Heart left ventricle (tissue), 16 donors: ENCODE measurements around the gene VWA8. TPM values are rescaled to one million over a fixed set of nuclear protein-coding genes. Genes with fewer than 3 reads are reported as not detected.
"Not testable (repeated sequence)": the region's sequence is repeated elsewhere in the genome, so short reads cannot be mapped to it uniquely, and the experiment has no call there.

ENCODE experiments used
- ATAC-seq, 4 donors: fragments of 200-7000 bp; cut with Tn5 transposase; one replicate each; pipeline ENCODE4 v1.9.1; 2020 to 2022; ENCODE audit warnings: moderate library complexity in 4 of 4, mild to moderate bottlenecking in 3 of 4, moderate number of reproducible peaks in 1 of 4
- DNase-seq, 5 donors: peaks; one replicate each; pipeline ENCODE4 v3.0.0-alpha.2; 2020
- H3K27ac ChIP-seq, 12 donors: fragments of 200-600 bp; sonication (generic) in 4 of 12; one replicate each; pipeline versions ENCODE4 v1.5.0 to v1.8.0; 2016 to 2022; ENCODE audit warnings: mild to moderate bottlenecking in 2 of 12
- H3K27me3 ChIP-seq, 9 donors: fragments of 200-600 bp; sonication (generic) in 2 of 9; one replicate each; pipeline versions ENCODE4 v1.5.1 to v1.8.0; 2016 to 2022; ENCODE audit warnings: mild to moderate bottlenecking in 3 of 9
- H3K36me3 ChIP-seq, 9 donors: fragments of 200-600 bp; sonication (generic) in 2 of 9; one replicate each; pipeline versions ENCODE4 v1.5.0 to v1.8.0; 2018 to 2022; ENCODE audit warnings: mild to moderate bottlenecking in 2 of 9
- H3K4me1 ChIP-seq, 12 donors: fragments of 200-600 bp; sonication (generic) in 4 of 12; one replicate each; pipeline versions ENCODE4 v1.5.0 to v1.8.0; 2016 to 2022; ENCODE audit warnings: mild to moderate bottlenecking in 3 of 12
- H3K4me3 ChIP-seq, 12 donors: fragments of 200-600 bp; sonication (generic) in 4 of 12; one replicate each; pipeline versions ENCODE4 v1.5.0 to v1.8.0; 2017 to 2022; ENCODE audit warnings: mild to moderate bottlenecking in 9 of 12, moderate library complexity in 4 of 12
- H3K9me3 ChIP-seq, 12 donors: fragments of 200-600 bp; sonication (generic) in 4 of 12; one replicate each; pipeline versions ENCODE4 v1.5.0 to v1.8.0; 2016 to 2022; ENCODE audit warnings: mild to moderate bottlenecking in 1 of 12
- CTCF ChIP-seq, 12 donors: fragments of 200-600 bp; sonication (generic) in 4 of 12; IDR thresholded peaks; one replicate each; pipeline versions ENCODE4 v1.5.0 to v1.8.0; 2018 to 2022; ENCODE audit warnings: antibody characterized with exemption in 12 of 12, mild to moderate bottlenecking in 5 of 12
- POLR2A ChIP-seq, 2 donors: fragments of 450-650 bp; IDR thresholded peaks; one replicate each; pipeline ENCODE4 v1.6.1; 2017; ENCODE audit warnings: antibody characterized with exemption in 2 of 2, mild to moderate bottlenecking in 2 of 2, moderate library complexity in 2 of 2
- WGBS, 4 donors: extraction: QIAGEN DNeasy Blood & Tissue Kit in 2 of 4; methylation state at CpG; one replicate each; pipeline versions ENCODE4 v1.1.5 to v1.1.7; 2013 to 2018; 5-methylcytosine and 5-hydroxymethylcytosine counted together
- intact Hi-C, 10 donors: fragments of 100-400 bp; cut with DNase I; formaldehyde crosslinking; loops; one replicate each; pipeline versions ENCODE4 v1.11.1 to v1.14.2; 2022
- polyA plus RNA-seq, 2 donors: library from polyadenylated mRNA; stranded (reverse); fragments of 200-250 nt; gene quantifications; one replicate each; pipeline ENCODE4 v1.2.3, GENCODE V29; 2013
- total RNA-seq, 9 donors: library from RNA; depleted of rRNA in 2 of 9; stranded (reverse); fragments of >200 nt in 2 of 9; fragmentation: NEBNext Ultra II Directional in 3 of 9; extraction: Animal tissue kit (Norgen Biotek cat#: 25700) in 3 of 9; gene quantifications; one replicate each; pipeline versions ENCODE4 v1.1.0 to v1.2.4, GENCODE V29; 2016 to 2023
- donor health status: ischemic (EF 13 %, LVEDD 7.1; RV severe dilation, severe dysfunction).
- donor health status: healthy with polysubstance abuse.
- donor health status: DM: no; HTN: yes; CAD: no.
- donor health status: DM: no; HTN: no; CAD: no.
- donor health status: ischemic (EF 25% LVEDD 6.9; RV normal size, moderate dysfunction).
- donor health status: ischemic (EF 25% LVEDD 5.7; RV mildly dilated, moderate dysfunction).
- donor health status: healthy.
- donor health status: DM: yes; HTN: yes; CAD: no.
- donor health status: ischemic (EF 35%, LVEDD 5.7; RV mildly dilated, moderate dysfunction).
- donor health status: nonischemic (EF 11% LVEDD 7.7; RV severe dilation, severe dysfunction).
- donor health status: DM: yes; HTN: yes; CAD: no.
- donor health status: PGD.
- donor health status: ischemic (EF 29% LVEDD 5.4; RV normal size, mild dysfunction).
- donor health status: nonischemic (EF 23%, LVEDD 6.1; RV moderate dilation, normal function).

The VWA8 gene
- total and polyA plus RNA-seq, 11 donors = 12.1 to 64.1 (median 41.8) TPM

- peak overlapping the region in 1 of 12 donors; percentile 11 for H3K27ac ChIP-seq
- TF ChIP-seq CTCF (IDR thresholded peaks at IDR 0.05) = no peak
- no peak for TF ChIP-seq POLR2A (IDR thresholded peaks at IDR 0.05)
- WGBS, 4 donors = 84 to 100% (median 94%) methylated on average over 3 to 10 of the region's 10 CpGs
- no peaks in the 10 kb centered on the region for H3K9me3 ChIP-seq
- intact Hi-C loops = loop anchor here in 1 of 10 donors (10.0 kb wide), 1 partner anchor 77 kb away; no protein-coding TSS in a partner anchor
- no peaks in the 10 kb centered on the region for H3K36me3 ChIP-seq
- no peak overlapping the region for H3K4me3 ChIP-seq
- no peaks in the 10 kb centered on the region for H3K27me3 ChIP-seq
- no peak for DNase-seq
- peaks cover 0 to 15% (median 6%) of the 10 kb centered on the region in 12 donors for H3K4me1 ChIP-seq
- no peak for ATAC-seq
These were observed 418.6 kb downstream of the VWA8 start for GRCh38 chr13:41542281-41542680.

GRCh38 chr13:41541142-41541938 lies 419.6 kb downstream of the VWA8 start:
- H3K4me3 ChIP-seq = no peak overlapping the region
- ATAC-seq (peak in 1 of 4 donors; percentile 36), DNase-seq (no peak)
- WGBS, 4 donors = 65 to 73% (median 69%) methylated on average over 9 of the region's 9 CpGs
- intact Hi-C loops = loop anchor here in 1 of 10 donors (10.0 kb wide), 1 partner anchor 77 kb away; no protein-coding TSS in a partner anchor
- H3K27me3 ChIP-seq = no peaks in the 10 kb centered on the region
- peaks cover 0 to 6% (median 0%) of the 10 kb centered on the region in 12 donors for H3K4me1 ChIP-seq
- no peak overlapping the region for H3K27ac ChIP-seq
- TF ChIP-seq POLR2A (IDR thresholded peaks at IDR 0.05) (no peak), CTCF (IDR thresholded peaks at IDR 0.05) (no peak)
- H3K36me3 ChIP-seq = no peaks in the 10 kb centered on the region
- no peaks in the 10 kb centered on the region for H3K9me3 ChIP-seq

- not testable (repeated sequence) for H3K27me3 ChIP-seq, H3K27ac ChIP-seq, H3K9me3 ChIP-seq, H3K4me3 ChIP-seq, ATAC-seq, H3K4me1 ChIP-seq, H3K36me3 ChIP-seq, DNase-seq
- WGBS, 4 donors = 76 to 87% (median 83%) methylated on average over 13 of the region's 13 CpGs
- intact Hi-C loops = loop anchor here in 1 of 10 donors (10.0 kb wide), 1 partner anchor 75 kb away; no protein-coding TSS in a partner anchor
These were observed 420.7 kb downstream of the VWA8 start for GRCh38 chr13:41540240-41540639.

- Histone ChIP-seq H3K4me3 (no peak overlapping the region), H3K27me3 (no peaks in the 10 kb centered on the region), H3K36me3 (no peaks in the 10 kb centered on the region), H3K4me1 (no peaks in the 10 kb centered on the region), H3K27ac (no peak overlapping the region), H3K9me3 (no peaks in the 10 kb centered on the region)
- no peak for DNase-seq
- ATAC-seq = peak in 1 of 4 donors; percentile 29
- intact Hi-C loops = no loop called here
- TF ChIP-seq POLR2A (IDR thresholded peaks at IDR 0.05) (no peak), CTCF (IDR thresholded peaks at IDR 0.05) (no peak)
- WGBS, 4 donors = 66 to 75% (median 70%) methylated on average over 15 of the region's 15 CpGs
These were observed 427.4 kb downstream of the VWA8 start for GRCh38 chr13:41533266-41534052.
